ENCODE results near the gene ROS1.
"Not testable (repeated sequence)": the region's sequence is repeated elsewhere in the genome, so short reads cannot be mapped to it uniquely, and the experiment has no call there.

ROS1 gene

GRCh38 chr6:117425431-117426153 lies at the start of gene ROS1:
Gene ROS1, minus strand, starts transcription at chr6:117425942. Its CDS starts 286 bp downstream, at chr6:117425656.
- no peak within 1 kb of the TSS for H3K4me3 ChIP-seq
- DNase-seq (ENCODE audit: low spot score), result no peak
- no peak within 1 kb of the TSS for H3K27ac ChIP-seq
- no peak for TF ChIP-seq CTCF (IDR thresholded peaks at IDR 0.05)

- Histone ChIP-seq H3K27ac (no peak overlapping the region), H3K4me3 (no peak overlapping the region)
- TF ChIP-seq CTCF (IDR thresholded peaks at IDR 0.05), result no peak
Observed at GRCh38 chr6:117473401-117473800, 47.7 kb upstream of the ROS1 start.

GRCh38 chr6:117472667-117473066 lies 46.9 kb upstream of the ROS1 start:
- DNase-seq (ENCODE audit: low spot score), result no peak
- H3K4me3 ChIP-seq, result no peak overlapping the region
- TF ChIP-seq CTCF (IDR thresholded peaks at IDR 0.05), result no peak
- H3K27ac ChIP-seq, result no peak overlapping the region

More at GRCh38 chr6:117473401-117473800, 47.7 kb upstream of the ROS1 start:
- DNase-seq (ENCODE audit: low spot score), result no peak

- H3K4me3 ChIP-seq, result no peak overlapping the region
- DNase-seq (ENCODE audit: low spot score), result no peak
- H3K27ac ChIP-seq, result no peak overlapping the region
- TF ChIP-seq CTCF (IDR thresholded peaks at IDR 0.05), result no peak
Observed at GRCh38 chr6:117469791-117470190, 44.0 kb upstream of the ROS1 start.

GRCh38 chr6:117469356-117469755 lies 43.6 kb upstream of the ROS1 start:
- TF ChIP-seq CTCF (IDR thresholded peaks at IDR 0.05), result no peak
- Histone ChIP-seq H3K27ac (no peak overlapping the region), H3K4me3 (no peak overlapping the region)
- DNase-seq (ENCODE audit: low spot score), result no peak

GRCh38 chr6:117468527-117468926 lies 42.8 kb upstream of the ROS1 start:
- not testable (repeated sequence) for H3K4me3 ChIP-seq; DNase-seq (ENCODE audit: low spot score)

GRCh38 chr6:117467876-117468275 lies 42.1 kb upstream of the ROS1 start:
- no peak overlapping the region for H3K4me3 ChIP-seq
- no peak overlapping the region for H3K27ac ChIP-seq
- no peak for TF ChIP-seq CTCF (IDR thresholded peaks at IDR 0.05)
- no peak for DNase-seq (ENCODE audit: low spot score)

More at GRCh38 chr6:117468527-117468926, 42.8 kb upstream of the ROS1 start:
- not testable (repeated sequence) for H3K27ac ChIP-seq
